GM13976 (cell line): ENCODE measurements around the gene SP2.

Experiments used
- DNase-seq: peaks from one replicate; pipeline ENCODE4 v3.0.0; 2012; ENCODE audit warnings: low spot score
- in situ Hi-C: fragments of 300-500 bp; cut with MboI; formaldehyde crosslinking; loops from one replicate; pipeline ENCODE4 v1.12.0; 2022; ENCODE audit warnings: low sequenced_read_pairs, mixed read lengths, inconsistent platforms; ENCODE audit not compliant: unreplicated experiment
- TF ChIP-seq, protein P1 (sequence below): IDR thresholded peaks from 2 replicates; pipeline ENCODE4 v1.5.1; 2012; ENCODE audit warnings: borderline replicate concordance, mild to moderate bottlenecking; ENCODE audit not compliant: insufficient read depth; ENCODE audit errors: extremely low read depth, missing control alignments, control extremely low read depth

Gene SP2

DNA sequence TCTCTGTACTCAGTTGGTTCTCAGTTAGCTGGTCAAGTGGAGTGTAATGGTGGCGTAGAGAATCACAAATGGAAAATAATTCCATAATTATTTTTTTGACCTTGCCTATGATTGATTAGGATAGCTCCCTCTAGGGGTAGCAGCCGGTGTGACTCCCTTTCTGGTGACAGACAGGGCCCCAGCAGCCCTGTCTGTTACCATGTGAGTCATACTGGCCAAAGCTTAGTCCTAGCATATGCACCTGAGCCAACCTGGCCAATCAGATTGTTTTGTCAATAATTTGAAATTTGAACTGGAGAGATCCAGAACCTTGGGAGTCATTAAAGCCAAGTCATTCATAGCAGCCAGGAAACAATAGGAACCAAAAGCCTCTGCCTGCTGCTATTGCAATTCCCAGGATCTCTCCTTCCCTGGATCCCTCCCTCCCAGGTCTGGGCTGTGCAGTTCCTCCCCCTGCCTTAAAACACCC, 50.9 kb downstream of the SP2 start:
- in situ Hi-C loops: no loop called here
- TF ChIP-seq, protein P1, sequence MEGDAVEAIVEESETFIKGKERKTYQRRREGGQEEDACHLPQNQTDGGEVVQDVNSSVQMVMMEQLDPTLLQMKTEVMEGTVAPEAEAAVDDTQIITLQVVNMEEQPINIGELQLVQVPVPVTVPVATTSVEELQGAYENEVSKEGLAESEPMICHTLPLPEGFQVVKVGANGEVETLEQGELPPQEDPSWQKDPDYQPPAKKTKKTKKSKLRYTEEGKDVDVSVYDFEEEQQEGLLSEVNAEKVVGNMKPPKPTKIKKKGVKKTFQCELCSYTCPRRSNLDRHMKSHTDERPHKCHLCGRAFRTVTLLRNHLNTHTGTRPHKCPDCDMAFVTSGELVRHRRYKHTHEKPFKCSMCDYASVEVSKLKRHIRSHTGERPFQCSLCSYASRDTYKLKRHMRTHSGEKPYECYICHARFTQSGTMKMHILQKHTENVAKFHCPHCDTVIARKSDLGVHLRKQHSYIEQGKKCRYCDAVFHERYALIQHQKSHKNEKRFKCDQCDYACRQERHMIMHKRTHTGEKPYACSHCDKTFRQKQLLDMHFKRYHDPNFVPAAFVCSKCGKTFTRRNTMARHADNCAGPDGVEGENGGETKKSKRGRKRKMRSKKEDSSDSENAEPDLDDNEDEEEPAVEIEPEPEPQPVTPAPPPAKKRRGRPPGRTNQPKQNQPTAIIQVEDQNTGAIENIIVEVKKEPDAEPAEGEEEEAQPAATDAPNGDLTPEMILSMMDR: peak; percentile 79
- peak; percentile 89 for DNase-seq

DNA sequence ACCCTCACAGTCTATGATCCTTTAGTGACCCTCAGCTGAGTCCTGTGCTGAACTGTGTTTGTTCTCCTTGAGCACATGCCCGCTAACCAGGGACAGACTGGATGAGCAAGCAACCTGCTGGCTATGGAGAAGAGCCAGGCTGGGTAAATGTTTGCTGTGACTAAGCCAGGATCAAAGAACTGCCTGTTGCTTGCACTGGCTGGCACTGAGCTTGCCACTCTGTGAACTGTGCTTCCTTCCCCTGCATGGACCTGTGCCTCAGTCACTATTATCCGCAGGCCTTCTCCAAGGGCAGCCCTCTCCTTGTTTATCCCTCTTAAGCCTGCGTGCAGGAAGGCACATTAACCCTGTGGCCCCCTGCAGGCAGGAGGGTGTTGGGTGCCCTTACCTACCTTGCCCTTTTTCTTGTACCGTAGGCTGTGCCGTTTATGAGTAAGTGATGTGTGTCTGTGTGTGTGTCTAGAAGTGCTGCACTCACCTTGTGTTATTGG, 52.7 kb downstream of the SP2 start:
- in situ Hi-C loops: no loop called here
- no peak for DNase-seq
- TF ChIP-seq, protein P1: no peak

DNA sequence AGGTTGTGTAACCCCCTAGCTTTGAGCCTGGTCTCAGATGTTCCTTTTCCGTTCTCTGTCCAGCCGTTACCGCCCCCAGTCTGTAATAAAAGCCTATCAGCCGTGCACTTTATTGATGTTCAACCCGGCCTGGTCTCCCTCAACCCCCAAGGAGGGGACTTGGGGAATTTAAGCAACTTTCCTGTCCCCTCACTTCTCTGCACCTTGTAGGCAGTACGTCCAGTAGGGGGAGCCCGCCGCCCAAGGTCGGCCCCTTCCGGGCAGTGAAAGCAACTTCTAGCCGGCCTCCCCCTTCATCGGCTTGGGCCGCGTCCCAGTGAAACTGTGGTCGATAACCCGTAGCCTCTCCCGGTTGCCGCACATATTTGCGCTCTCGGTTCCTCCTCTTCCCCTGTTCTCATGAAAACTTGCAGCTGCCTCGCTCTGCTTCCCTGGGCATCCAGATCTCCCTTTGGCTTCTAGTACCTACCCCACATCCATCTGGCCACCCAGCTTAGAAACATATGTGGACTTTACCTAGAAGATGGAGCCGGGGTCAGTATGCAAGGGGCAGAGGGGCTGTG, 53.2 kb downstream of the SP2 start:
- DNase-seq: peak; percentile 81
- TF ChIP-seq, protein P1: peak; percentile 85
- in situ Hi-C loops: no loop called here

DNA sequence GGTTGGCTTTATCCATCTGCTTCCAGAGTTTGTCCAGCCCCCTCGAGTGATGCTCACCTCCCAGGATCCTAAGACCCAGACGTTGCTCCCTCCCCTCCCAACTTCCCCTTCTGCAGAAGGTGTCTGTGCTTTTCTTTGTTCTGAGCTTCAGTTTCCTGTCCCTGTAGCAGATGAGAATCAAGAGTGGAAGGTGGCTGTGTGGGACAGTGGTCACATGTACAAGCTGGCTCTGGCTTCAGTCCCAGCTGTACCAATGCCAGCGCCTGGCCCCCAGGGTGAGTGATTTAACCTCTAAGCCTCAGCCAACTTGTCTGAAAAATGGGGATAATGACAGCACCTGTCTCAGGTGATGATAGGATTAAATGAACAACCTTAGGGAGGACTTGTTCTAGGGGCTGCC, 53.9 kb downstream of the SP2 start:
- DNase-seq: no peak
- in situ Hi-C loops: no loop called here
- TF ChIP-seq, protein P1: no peak

DNA sequence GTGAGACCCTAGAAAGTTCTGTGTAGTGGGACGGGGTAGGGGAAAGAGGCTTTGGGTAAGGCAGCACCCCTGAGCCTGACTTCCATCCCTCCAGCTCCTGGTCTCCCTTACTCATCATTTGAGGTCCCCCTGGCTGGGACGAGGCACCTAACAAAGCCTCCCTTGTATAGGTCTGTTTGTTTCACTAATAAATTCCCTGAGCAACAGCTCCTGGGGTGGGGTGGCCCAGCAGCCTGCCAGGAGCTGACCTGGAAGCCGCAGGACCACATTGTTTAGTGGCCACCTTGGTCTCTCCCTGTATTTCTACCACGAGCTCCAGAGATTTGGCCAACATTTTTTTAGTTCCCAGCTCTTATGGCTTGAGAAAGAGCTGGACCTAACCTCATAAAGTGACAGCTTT, 54.4 kb downstream of the SP2 start:
- DNase-seq: no peak
- in situ Hi-C loops: no loop called here
- TF ChIP-seq, protein P1: no peak

DNA sequence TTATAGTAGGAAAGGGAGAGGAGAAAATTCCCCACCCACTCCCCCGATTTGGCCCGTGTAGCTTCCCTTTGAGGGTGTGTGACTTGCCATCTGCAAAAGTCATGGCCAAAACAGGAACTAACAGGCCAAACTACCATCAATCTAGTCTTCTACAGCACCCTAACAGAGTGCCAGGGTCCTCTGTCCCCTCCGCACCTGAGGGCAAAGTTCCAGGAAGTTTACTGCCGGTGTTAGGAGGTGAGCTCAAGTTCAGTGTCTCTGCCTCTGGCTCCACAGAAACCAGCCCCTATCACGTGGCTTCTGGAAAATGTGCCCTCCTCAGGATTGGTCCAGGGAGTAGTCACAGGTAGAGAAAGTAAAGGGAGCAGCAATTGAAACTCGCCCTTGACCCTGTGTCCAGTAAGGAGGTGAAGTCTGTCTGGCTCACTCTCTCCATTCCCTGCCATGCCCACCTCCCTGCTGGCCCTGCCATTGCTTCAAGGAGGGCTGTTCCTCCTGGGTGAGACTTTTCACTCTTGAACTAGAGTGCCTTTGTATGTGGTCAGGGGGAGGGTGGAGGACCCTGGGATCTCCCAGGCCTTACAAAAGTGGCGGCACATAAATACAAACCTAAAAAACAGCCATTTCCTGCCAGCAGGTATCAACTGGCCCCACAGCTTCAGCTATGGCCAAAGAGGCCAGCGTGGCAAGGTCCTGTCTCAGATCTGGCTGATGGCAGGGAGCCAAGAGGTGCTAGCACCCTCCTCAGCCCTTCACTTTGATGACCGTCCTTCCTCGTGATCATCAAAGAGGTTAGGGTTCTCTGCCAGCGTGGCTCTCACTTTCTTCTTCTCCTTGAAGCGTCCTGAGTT, 56.4 kb downstream of the SP2 start:
- in situ Hi-C loops: no loop called here

More for the DNA sequence above, 56.4 kb downstream of the SP2 start:
- TF ChIP-seq, protein P1: no peak
- no peak for DNase-seq
